ENCODE measurements around the gene MSN.

MSN gene

GRCh38 chrX:65674204-65674893, 6.9 kb downstream of the MSN start:
- DNase-seq (ENCODE audit: low read depth), result no peak

GRCh38 chrX:65677954-65678469, 10.6 kb downstream of the MSN start:
- no peak for DNase-seq (ENCODE audit: low read depth)

- DNase-seq (ENCODE audit: low read depth), result no peak
Measured at GRCh38 chrX:65679071-65679540, 11.7 kb downstream of the MSN start.

- no peak for DNase-seq (ENCODE audit: low read depth)
Measured at GRCh38 chrX:65681810-65682209, 14.4 kb downstream of the MSN start.

- DNase-seq (ENCODE audit: low read depth), result no peak
Measured at GRCh38 chrX:65685112-65685511, 17.7 kb downstream of the MSN start.

- DNase-seq (ENCODE audit: low read depth), result no peak
Measured at GRCh38 chrX:65686236-65686635, 18.8 kb downstream of the MSN start.

GRCh38 chrX:65687367-65687766, 19.9 kb downstream of the MSN start:
- no peak for DNase-seq (ENCODE audit: low read depth)

- DNase-seq (ENCODE audit: low read depth), result no peak
Measured at GRCh38 chrX:65688403-65688871, 21.0 kb downstream of the MSN start.

GRCh38 chrX:65689377-65689776, 21.9 kb downstream of the MSN start:
- no peak for DNase-seq (ENCODE audit: low read depth)

- no peak for DNase-seq (ENCODE audit: low read depth)
Measured at GRCh38 chrX:65690057-65690855, 22.8 kb downstream of the MSN start.

- DNase-seq (ENCODE audit: low read depth), result no peak
Measured at GRCh38 chrX:65695849-65696449, 28.5 kb downstream of the MSN start.

- DNase-seq (ENCODE audit: low read depth), result no peak
Measured at GRCh38 chrX:65696613-65697012, 29.2 kb downstream of the MSN start.

GRCh38 chrX:65697211-65697641, 29.8 kb downstream of the MSN start:
- DNase-seq (ENCODE audit: low read depth), result no peak

GRCh38 chrX:65697915-65698796, 30.7 kb downstream of the MSN start:
- peak; percentile 53 for DNase-seq (ENCODE audit: low read depth)

- DNase-seq (ENCODE audit: low read depth), result no peak
Measured at GRCh38 chrX:65702956-65703355, 35.5 kb downstream of the MSN start.

GRCh38 chrX:65705439-65705838, 38.0 kb downstream of the MSN start:
- no peak for DNase-seq (ENCODE audit: low read depth)

GRCh38 chrX:65706041-65706828, 38.8 kb downstream of the MSN start:
- no peak for DNase-seq (ENCODE audit: low read depth)

- no peak for DNase-seq (ENCODE audit: low read depth)
Measured at GRCh38 chrX:65707151-65707550, 39.7 kb downstream of the MSN start.

GRCh38 chrX:65712005-65712806, 44.8 kb downstream of the MSN start:
- no peak for DNase-seq (ENCODE audit: low read depth)

GRCh38 chrX:65718538-65718937, 51.1 kb downstream of the MSN start:
- no peak for DNase-seq (ENCODE audit: low read depth)
